Endothelial cell of hepatic sinusoid (primary cell): ENCODE measurements around the gene CHRNA1.

Experiments
- in situ Hi-C: cut with HindIII; loops from 2 replicates; pipeline ENCODE4 v1.10.0; 2017; ENCODE audit warnings: low sequenced_read_pairs

CHRNA1 gene

GRCh38 chr2:174762464-174762863 is 1.8 kb downstream of the CHRNA1 start:
- in situ Hi-C loops = no loop called here

- in situ Hi-C loops = no loop called here
Measured at GRCh38 chr2:174761837-174762236, 2.4 kb downstream of the CHRNA1 start.

- in situ Hi-C loops = no loop called here
Measured at GRCh38 chr2:174760845-174761473, 3.3 kb downstream of the CHRNA1 start.

GRCh38 chr2:174759381-174760065 is 4.7 kb downstream of the CHRNA1 start:
- in situ Hi-C loops = no loop called here

GRCh38 chr2:174756743-174757142 is 7.5 kb downstream of the CHRNA1 start:
- in situ Hi-C loops = no loop called here

- in situ Hi-C loops = no loop called here
Measured at GRCh38 chr2:174753038-174753633, 11.1 kb downstream of the CHRNA1 start.

- in situ Hi-C loops = no loop called here
Measured at GRCh38 chr2:174752403-174753037, 11.8 kb downstream of the CHRNA1 start.

GRCh38 chr2:174750923-174751441 is 13.3 kb downstream of the CHRNA1 start:
- in situ Hi-C loops = no loop called here

- in situ Hi-C loops = no loop called here
Measured at GRCh38 chr2:174749793-174750192, 14.5 kb downstream of the CHRNA1 start.

- in situ Hi-C loops = no loop called here
Measured at GRCh38 chr2:174748948-174749347, 15.3 kb downstream of the CHRNA1 start.

GRCh38 chr2:174745142-174745541 is 19.1 kb downstream of the CHRNA1 start:
- in situ Hi-C loops = no loop called here

GRCh38 chr2:174744111-174744510 is 20.2 kb downstream of the CHRNA1 start:
- in situ Hi-C loops = no loop called here

- in situ Hi-C loops = no loop called here
Measured at GRCh38 chr2:174740721-174741120, 23.6 kb downstream of the CHRNA1 start.

GRCh38 chr2:174738841-174739240 is 25.4 kb downstream of the CHRNA1 start:
- in situ Hi-C loops = no loop called here

GRCh38 chr2:174731546-174731945 is 32.7 kb downstream of the CHRNA1 start:
- in situ Hi-C loops = no loop called here

GRCh38 chr2:174730698-174731018 is 33.6 kb downstream of the CHRNA1 start:
- in situ Hi-C loops = no loop called here

GRCh38 chr2:174729797-174730697 is 34.2 kb downstream of the CHRNA1 start:
- in situ Hi-C loops = no loop called here

- in situ Hi-C loops = no loop called here
Measured at GRCh38 chr2:174728096-174728495, 36.2 kb downstream of the CHRNA1 start.

GRCh38 chr2:174726212-174726611 is 38.1 kb downstream of the CHRNA1 start:
- in situ Hi-C loops = no loop called here

- in situ Hi-C loops = no loop called here
Measured at GRCh38 chr2:174722942-174723592, 41.2 kb downstream of the CHRNA1 start.
